Measurements from ENCODE around the gene YTHDC1.

DNA sequence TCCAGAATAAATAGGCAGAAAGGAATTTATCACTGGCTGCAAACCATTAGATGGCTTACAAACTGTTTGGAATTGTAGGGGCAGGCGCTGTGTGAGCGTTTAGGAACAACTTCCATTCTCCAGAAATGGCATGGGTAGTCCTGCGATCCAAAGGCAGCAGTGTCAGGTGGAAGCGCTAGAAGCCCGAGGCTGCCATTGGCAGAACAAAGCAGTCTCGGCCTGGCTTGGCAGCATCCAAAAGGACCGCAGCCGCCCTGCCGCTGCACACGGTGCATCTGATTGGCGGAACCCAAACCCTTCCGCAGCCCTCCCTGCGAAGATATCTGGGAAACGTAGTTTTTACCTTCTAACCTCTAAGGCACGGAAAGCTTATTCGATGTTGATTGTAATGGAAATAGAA lies 23.6 kb upstream of the YTHDC1 start:
- TF ChIP-seq, protein P1, sequence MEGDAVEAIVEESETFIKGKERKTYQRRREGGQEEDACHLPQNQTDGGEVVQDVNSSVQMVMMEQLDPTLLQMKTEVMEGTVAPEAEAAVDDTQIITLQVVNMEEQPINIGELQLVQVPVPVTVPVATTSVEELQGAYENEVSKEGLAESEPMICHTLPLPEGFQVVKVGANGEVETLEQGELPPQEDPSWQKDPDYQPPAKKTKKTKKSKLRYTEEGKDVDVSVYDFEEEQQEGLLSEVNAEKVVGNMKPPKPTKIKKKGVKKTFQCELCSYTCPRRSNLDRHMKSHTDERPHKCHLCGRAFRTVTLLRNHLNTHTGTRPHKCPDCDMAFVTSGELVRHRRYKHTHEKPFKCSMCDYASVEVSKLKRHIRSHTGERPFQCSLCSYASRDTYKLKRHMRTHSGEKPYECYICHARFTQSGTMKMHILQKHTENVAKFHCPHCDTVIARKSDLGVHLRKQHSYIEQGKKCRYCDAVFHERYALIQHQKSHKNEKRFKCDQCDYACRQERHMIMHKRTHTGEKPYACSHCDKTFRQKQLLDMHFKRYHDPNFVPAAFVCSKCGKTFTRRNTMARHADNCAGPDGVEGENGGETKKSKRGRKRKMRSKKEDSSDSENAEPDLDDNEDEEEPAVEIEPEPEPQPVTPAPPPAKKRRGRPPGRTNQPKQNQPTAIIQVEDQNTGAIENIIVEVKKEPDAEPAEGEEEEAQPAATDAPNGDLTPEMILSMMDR (IDR thresholded peaks at IDR 0.05), result no peak
- no peak for TF ChIP-seq POLR2A (IDR thresholded peaks at IDR 0.05)

All from breast epithelium (tissue), 3 donors.